Activated T-helper 2 cell treated with anti-CD3 and anti-CD28 coated beads, Interferon-gamma antibody, Interleukin-2, Interleukin-4, amounts not matched to agents 10 μg/mL and 5 μg/mL and 100 μg/mL, durations not matched to agents 14 hours and 24 hours and 36 hours (primary cell): ENCODE data around the gene SCAF1. TPM values are rescaled to one million over a fixed set of nuclear protein-coding genes. Genes with fewer than 3 reads are reported as not detected.

ENCODE experiments used
- DNase-seq: peaks from one replicate; pipeline ENCODE4 v3.0.0; 2021; ENCODE audit warnings: low spot score
- H3K27ac Mint-ChIP-seq: one replicate; pipeline ENCODE4 v1.8.0; 2021; ENCODE audit warnings: mixed read lengths
- H3K27me3 Mint-ChIP-seq: one replicate; pipeline ENCODE4 v1.8.0; 2021; ENCODE audit warnings: low read depth, mixed read lengths
- H3K36me3 Mint-ChIP-seq: one replicate; pipeline ENCODE4 v1.8.0; 2021; ENCODE audit warnings: low read depth, mixed read lengths
- H3K4me1 Mint-ChIP-seq: one replicate; pipeline ENCODE4 v1.8.0; 2021; ENCODE audit warnings: low read depth, mixed read lengths
- H3K4me3 Mint-ChIP-seq: one replicate; pipeline ENCODE4 v1.8.0; 2021; ENCODE audit warnings: low read depth, mild to moderate bottlenecking, moderate library complexity, mixed read lengths
- H3K9me3 Mint-ChIP-seq: one replicate; pipeline ENCODE4 v1.8.0; 2021; ENCODE audit warnings: mixed read lengths
- intact Hi-C: fragments of 100-400 bp; cut with micrococcal nuclease; formaldehyde crosslinking; loops from one replicate; pipeline ENCODE4 v1.15.1; 2023
- total RNA-seq: library from RNA; stranded (reverse); gene quantifications from 2 replicates; pipeline ENCODE4 v1.2.3, GENCODE V29; 2022

SCAF1 gene
- total RNA-seq, 1 donor from 2014 or later = 64.6 TPM

GRCh38 chr19:49667473-49667872 lies 25.5 kb downstream of the SCAF1 start:
- intact Hi-C loops = loop anchor here (10.0 kb wide), 1 partner anchor 147 kb away; the partner anchor contains the start of genes FUZ and MED25

DNA sequence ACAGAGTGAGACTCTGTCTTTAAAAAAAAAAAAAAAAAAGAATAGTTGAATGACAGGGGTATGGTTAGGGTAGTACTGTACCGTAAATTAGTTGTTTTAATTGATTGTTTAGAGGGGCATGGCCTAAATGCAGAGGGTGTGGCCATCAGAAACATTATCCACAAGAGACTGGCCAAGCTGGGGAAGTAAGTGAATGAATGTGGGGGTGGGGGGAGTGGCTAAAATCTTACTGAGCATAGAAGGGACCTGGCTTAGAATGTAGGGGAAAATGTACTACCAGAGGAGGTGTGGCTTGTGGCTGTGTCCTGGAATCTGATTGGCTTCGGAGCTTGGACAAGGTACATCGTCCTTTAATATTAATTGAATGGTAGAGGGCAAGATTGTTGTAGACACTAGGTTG lies 27.5 kb downstream of the SCAF1 start:
- Mint-ChIP-seq H3K9me3 (no peaks in the 10 kb centered on the region), H3K36me3 (peaks cover 18% of the 10 kb centered on the region), H3K4me1 (peaks cover 17% of the 10 kb centered on the region), H3K27me3 (no peaks in the 10 kb centered on the region), H3K27ac (no peak overlapping the region), H3K4me3 (no peak overlapping the region)
- no peak for DNase-seq
- intact Hi-C loops = loop anchor here (10.0 kb wide), 1 partner anchor 145 kb away; the partner anchor contains the start of genes FUZ and MED25

More at GRCh38 chr19:49667473-49667872, 25.5 kb downstream of the SCAF1 start:
- H3K4me1 Mint-ChIP-seq = peaks cover 27% of the 10 kb centered on the region
- H3K27ac Mint-ChIP-seq = peak overlapping the region; percentile 9
- H3K9me3 Mint-ChIP-seq = no peaks in the 10 kb centered on the region
- H3K4me3 Mint-ChIP-seq = peak overlapping the region; percentile 95
- no peak for DNase-seq
- peaks cover 29% of the 10 kb centered on the region for H3K36me3 Mint-ChIP-seq
- H3K27me3 Mint-ChIP-seq = no peaks in the 10 kb centered on the region

GRCh38 chr19:49672131-49672919 lies 30.3 kb downstream of the SCAF1 start:
- Mint-ChIP-seq H3K4me3 (no peak overlapping the region), H3K36me3 (peaks cover 18% of the 10 kb centered on the region), H3K27me3 (no peaks in the 10 kb centered on the region), H3K4me1 (peaks cover 12% of the 10 kb centered on the region), H3K9me3 (no peaks in the 10 kb centered on the region), H3K27ac (peak overlapping the region; percentile 29)
- intact Hi-C loops = no loop called here
- DNase-seq = peak; percentile 68

DNA sequence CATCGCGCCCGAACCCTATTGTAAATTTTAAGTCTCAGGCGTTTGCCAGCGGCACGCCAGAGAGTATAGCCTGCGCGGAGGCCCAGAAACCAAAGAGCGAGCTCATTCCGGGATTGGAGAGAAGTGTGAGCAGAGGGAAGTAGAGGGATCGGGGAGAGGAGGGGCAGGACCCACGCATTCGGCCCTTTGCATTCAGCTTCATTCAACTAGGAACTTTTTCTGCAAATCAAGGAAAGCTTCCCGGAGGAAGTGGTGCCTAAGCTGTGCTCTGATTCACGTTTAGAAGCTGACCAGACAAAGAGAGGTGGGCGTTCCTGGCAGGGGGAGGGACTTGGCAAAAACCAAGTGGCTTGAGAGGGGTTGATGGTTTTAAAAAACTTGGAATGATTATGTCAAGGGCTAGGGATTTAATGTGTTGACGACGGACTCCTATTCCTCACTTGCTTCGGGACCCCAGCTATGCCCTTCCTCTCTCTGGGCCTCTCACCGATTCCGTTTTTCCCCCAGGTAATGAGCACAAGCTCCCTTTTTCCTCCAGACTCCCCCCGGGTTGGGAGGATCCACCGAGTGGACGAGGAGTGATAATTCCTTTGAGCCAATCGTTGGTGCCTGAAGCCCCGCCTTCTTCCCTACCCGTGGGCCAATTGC lies 34.3 kb downstream of the SCAF1 start:
- H3K4me3 Mint-ChIP-seq = peak overlapping the region; percentile 98
- H3K27me3 Mint-ChIP-seq = no peaks in the 10 kb centered on the region
- intact Hi-C loops = loop anchor here (1.0 to 5.0 kb wide), 6 partner anchors 11 to 191 kb away; partner anchors contain the start of genes AP2A1, BCL2L12, IRF3 and PNKP
- DNase-seq = peak; percentile 37
- peak overlapping the region; percentile 96 for H3K27ac Mint-ChIP-seq
- peaks cover 28% of the 10 kb centered on the region for H3K36me3 Mint-ChIP-seq
- H3K4me1 Mint-ChIP-seq = peaks cover 23% of the 10 kb centered on the region
- no peaks in the 10 kb centered on the region for H3K9me3 Mint-ChIP-seq

DNA sequence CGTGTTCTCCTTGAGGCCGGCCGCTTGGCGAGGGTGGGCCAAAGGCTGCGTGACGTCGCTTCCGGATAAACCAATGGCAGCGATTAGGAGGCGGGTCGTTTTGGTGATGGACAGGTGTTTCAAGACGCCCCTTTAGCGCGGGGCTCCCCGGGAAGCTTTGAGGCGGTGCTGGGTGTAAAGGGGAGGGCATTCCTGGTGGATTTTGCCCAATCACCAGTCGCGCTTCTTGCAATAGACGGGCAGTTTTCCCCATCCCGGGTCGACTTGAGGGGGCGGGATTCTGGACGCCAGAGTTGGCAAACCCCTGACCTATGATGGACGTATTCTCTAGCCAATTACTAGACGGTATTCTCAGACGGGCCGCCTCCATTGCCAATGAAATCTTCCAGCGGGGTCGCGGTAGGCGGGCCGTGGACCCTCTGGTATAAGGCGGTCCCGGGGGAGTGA lies 34.8 kb downstream of the SCAF1 start:
- Mint-ChIP-seq H3K4me3 (peak overlapping the region; percentile 98), H3K27ac (peak overlapping the region; percentile 96), H3K9me3 (no peaks in the 10 kb centered on the region), H3K27me3 (no peaks in the 10 kb centered on the region), H3K4me1 (peaks cover 22% of the 10 kb centered on the region), H3K36me3 (peaks cover 28% of the 10 kb centered on the region)
- DNase-seq = peak; percentile 99
- intact Hi-C loops = loop anchor here (1.0 to 5.0 kb wide), 6 partner anchors 12 to 190 kb away; partner anchors contain the start of genes AP2A1, BCL2L12, IRF3 and PNKP

- peak within 1 kb of the TSS; percentile 96 for H3K27ac Mint-ChIP-seq
- no peaks in the 10 kb centered on the region for H3K27me3 Mint-ChIP-seq
- peak within 1 kb of the TSS; percentile 98 for H3K4me3 Mint-ChIP-seq
- H3K9me3 Mint-ChIP-seq = no peaks in the 10 kb centered on the region
- H3K36me3 Mint-ChIP-seq = peaks cover 28% of the 10 kb centered on the region
- peaks cover 18% of the 10 kb centered on the region for H3K4me1 Mint-ChIP-seq
- intact Hi-C loops = loop anchor here (2.0 to 5.0 kb wide), 3 partner anchors 89 to 190 kb away; partner anchors contain the start of genes AP2A1, PNKP and RPS11
- peak; percentile 53 for DNase-seq
Measured at GRCh38 chr19:49677231-49677900, 35.4 kb downstream of the SCAF1 start, which contains the start of gene PRMT1. PRMT1 (plus strand) TSS chr19:49677271; CDS start chr19:49677281, 10 bp downstream.

GRCh38 chr19:49677901-49678674 lies 36.1 kb downstream of the SCAF1 start:
- peak; percentile 71 for DNase-seq
- H3K4me1 Mint-ChIP-seq = peaks cover 19% of the 10 kb centered on the region
- peak overlapping the region; percentile 93 for H3K27ac Mint-ChIP-seq
- H3K4me3 Mint-ChIP-seq = peak overlapping the region; percentile 93
- H3K9me3 Mint-ChIP-seq = no peaks in the 10 kb centered on the region
- peaks cover 32% of the 10 kb centered on the region for H3K36me3 Mint-ChIP-seq
- no peaks in the 10 kb centered on the region for H3K27me3 Mint-ChIP-seq
- intact Hi-C loops = loop anchor here (2.0 to 5.0 kb wide), 3 partner anchors 89 to 189 kb away; partner anchors contain the start of genes AP2A1, PNKP and RPS11

DNA sequence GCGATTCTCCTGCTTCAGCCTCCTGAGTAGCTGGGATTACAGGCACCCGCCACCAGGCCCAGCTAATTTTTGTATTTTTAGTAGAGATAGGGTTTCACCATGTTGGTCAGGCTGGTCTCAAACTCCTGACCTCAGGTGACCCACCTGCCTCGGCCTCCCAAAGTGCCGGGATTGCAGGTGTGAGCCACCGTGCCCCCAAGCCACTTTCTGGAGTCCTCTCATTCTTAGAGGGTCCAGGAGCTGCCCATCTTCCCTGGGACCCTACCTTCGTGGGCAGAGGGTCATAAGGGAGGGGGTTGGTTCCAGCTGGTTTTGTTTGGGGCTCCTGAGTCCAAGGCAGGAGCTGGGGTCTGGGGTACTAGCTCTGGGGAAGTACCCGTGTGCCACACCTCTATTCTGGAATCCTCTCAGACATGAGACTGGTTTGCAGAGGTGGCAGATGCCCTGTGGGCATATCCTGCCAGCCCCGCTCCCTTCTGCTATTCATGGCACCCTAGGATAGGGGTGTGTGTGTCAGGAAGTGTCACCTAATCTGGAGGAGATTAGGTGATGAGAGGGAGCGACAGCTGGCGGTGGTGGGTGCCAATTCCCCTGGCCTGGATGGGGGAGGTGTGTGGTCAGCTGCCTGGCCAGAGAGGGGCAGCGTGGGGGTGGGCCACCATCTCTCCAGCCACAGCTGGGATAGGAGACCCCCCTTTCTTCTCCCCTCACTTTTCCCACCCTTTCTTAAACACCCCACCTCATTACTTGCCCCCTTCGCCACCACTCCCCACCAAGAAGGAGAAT lies 37.2 kb downstream of the SCAF1 start:
- H3K36me3 Mint-ChIP-seq = peaks cover 43% of the 10 kb centered on the region
- no peak for DNase-seq
- H3K27me3 Mint-ChIP-seq = no peaks in the 10 kb centered on the region
- H3K4me3 Mint-ChIP-seq = peak overlapping the region; percentile 93
- intact Hi-C loops = loop anchor here (5.0 kb wide), 1 partner anchor 188 kb away; the partner anchor contains the start of gene PNKP
- H3K9me3 Mint-ChIP-seq = no peaks in the 10 kb centered on the region
- peak overlapping the region; percentile 62 for H3K27ac Mint-ChIP-seq
- H3K4me1 Mint-ChIP-seq = peaks cover 19% of the 10 kb centered on the region

DNA sequence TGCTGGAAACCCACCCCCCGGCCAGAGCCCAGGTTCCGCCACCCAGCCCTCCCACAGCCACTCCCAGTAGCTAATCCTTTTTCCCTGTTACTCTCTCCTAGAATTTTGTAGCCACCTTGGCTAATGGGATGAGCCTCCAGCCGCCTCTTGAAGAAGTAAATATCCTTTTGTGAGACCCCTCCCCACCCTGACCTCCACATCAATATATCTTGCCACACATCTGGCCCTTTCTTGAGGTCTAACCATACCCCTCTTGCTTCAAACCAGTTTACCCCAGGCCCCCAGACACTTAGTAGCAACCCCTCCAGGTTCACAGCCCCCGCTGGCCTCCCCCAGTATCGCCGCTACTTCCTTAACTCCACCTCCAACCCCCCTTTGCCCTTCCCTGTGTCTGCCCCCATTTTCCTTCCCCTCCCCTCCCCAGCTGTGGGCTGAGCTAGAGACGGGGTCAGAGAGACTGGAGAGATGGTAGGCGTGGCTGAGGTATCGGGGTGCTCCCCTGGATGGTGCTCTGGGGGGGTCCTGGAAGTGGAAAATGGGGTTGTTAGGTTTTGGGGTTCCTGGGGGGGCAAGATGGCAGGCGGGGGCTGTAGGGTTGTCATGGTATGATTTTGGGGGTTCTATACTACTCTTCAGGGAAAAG lies 37.9 kb downstream of the SCAF1 start:
- H3K4me1 Mint-ChIP-seq = peaks cover 19% of the 10 kb centered on the region
- no peaks in the 10 kb centered on the region for H3K9me3 Mint-ChIP-seq
- H3K4me3 Mint-ChIP-seq = peak overlapping the region; percentile 47
- no peaks in the 10 kb centered on the region for H3K27me3 Mint-ChIP-seq
- peak overlapping the region; percentile 65 for H3K27ac Mint-ChIP-seq
- DNase-seq = no peak
- peaks cover 47% of the 10 kb centered on the region for H3K36me3 Mint-ChIP-seq
- intact Hi-C loops = loop anchor here (5.0 kb wide), 1 partner anchor 187 kb away; the partner anchor contains the start of gene PNKP

DNA sequence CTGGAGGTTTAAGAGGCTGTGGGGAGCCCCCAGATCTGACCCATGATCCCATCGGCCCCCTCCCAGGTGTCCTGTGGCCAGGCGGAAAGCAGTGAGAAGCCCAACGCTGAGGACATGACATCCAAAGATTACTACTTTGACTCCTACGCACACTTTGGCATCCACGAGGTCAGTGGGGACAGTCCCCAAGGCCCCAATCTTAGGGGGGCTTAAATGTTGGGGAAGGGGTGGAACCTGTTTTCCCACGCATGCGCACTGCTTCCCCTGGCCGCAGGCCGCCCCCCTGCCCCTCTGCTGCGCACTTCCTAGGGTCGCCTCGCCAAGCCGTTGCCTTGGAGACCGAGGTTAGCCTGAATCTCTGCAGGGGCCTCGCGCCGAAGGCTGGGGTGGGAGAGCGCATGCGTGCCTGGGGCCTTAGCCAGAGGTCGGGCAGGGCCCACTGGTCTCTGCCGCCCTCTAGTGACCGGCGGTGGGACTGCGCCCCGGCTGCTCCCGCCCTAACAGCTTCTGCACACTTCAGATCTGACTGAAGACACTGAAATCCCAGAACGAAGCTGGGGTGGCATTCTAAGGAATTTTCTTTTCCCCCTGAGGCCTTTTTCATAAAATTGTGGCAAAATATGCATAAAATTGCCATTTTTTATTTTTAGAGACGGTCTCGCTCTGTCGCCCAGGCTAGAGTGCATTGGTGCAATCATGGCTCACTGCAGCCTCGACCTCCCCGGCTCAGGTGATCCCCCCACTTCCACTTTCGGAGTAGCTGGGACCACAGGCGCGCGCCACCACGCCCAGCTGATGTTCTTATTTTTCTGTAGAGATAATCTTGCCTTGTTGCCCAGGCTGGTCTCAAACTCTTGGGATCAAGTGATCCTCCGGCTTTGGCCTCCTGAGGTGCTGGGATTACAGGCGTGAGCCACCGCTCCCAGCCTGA lies 38.7 kb downstream of the SCAF1 start:
- Mint-ChIP-seq H3K36me3 (peaks cover 55% of the 10 kb centered on the region), H3K4me3 (peak overlapping the region; percentile 2), H3K4me1 (peaks cover 19% of the 10 kb centered on the region), H3K27ac (peak overlapping the region; percentile 65), H3K27me3 (no peaks in the 10 kb centered on the region), H3K9me3 (no peaks in the 10 kb centered on the region)
- peak; percentile 87 for DNase-seq
- intact Hi-C loops = no loop called here
